Measurements from ENCODE around the gene BABAM1. TPM values are rescaled to one million over a fixed set of nuclear protein-coding genes. Genes with fewer than 3 reads are reported as not detected.

Gene BABAM1
- total and polyA plus RNA-seq, 9 of the 15 experiments (the other 6 are each of a cell fraction or from before 2014, with no cell fraction given) = 14.7 to 160 (median 113) TPM

DNA sequence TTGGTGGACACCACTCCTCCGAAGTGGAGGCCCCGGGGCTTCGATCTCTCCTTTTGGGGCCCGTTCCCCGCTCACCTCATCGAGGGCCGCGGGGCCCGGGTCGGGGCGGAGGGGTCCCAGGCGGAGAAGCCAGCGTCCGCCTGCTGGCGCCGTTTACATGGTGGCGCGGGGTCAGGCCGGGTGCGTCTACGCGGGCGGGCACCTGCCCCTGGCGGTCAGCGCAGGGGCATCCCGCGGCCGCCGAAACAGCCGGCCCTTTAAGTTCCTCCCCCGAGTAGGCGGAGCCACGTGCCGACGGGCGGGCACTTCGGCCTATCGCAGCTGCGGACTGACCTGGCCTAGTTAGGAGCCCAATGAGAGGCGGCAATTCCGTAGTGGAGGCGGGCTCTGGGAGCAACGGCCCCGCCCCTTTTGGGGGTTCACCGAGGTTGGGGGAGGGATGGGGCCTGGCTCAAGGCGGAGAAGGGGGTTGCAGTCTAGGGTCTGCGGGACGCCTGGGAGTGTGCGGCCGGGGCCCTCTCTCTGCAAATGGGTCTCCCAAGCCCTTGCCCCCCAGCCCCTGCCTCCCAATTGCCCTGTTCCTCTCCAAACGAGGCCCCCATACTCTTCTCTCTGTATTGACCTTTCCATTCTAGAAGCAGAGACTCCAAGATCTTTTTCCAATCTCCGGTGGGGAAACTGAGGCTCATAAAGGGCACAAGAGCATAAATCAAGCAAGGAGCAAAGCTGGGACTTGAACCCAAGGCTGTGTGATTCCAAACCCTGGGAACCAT, 36.1 kb downstream of the BABAM1 start, which contains the start of gene ABHD8 (continued):
- TF ChIP-seq, protein P1, sequence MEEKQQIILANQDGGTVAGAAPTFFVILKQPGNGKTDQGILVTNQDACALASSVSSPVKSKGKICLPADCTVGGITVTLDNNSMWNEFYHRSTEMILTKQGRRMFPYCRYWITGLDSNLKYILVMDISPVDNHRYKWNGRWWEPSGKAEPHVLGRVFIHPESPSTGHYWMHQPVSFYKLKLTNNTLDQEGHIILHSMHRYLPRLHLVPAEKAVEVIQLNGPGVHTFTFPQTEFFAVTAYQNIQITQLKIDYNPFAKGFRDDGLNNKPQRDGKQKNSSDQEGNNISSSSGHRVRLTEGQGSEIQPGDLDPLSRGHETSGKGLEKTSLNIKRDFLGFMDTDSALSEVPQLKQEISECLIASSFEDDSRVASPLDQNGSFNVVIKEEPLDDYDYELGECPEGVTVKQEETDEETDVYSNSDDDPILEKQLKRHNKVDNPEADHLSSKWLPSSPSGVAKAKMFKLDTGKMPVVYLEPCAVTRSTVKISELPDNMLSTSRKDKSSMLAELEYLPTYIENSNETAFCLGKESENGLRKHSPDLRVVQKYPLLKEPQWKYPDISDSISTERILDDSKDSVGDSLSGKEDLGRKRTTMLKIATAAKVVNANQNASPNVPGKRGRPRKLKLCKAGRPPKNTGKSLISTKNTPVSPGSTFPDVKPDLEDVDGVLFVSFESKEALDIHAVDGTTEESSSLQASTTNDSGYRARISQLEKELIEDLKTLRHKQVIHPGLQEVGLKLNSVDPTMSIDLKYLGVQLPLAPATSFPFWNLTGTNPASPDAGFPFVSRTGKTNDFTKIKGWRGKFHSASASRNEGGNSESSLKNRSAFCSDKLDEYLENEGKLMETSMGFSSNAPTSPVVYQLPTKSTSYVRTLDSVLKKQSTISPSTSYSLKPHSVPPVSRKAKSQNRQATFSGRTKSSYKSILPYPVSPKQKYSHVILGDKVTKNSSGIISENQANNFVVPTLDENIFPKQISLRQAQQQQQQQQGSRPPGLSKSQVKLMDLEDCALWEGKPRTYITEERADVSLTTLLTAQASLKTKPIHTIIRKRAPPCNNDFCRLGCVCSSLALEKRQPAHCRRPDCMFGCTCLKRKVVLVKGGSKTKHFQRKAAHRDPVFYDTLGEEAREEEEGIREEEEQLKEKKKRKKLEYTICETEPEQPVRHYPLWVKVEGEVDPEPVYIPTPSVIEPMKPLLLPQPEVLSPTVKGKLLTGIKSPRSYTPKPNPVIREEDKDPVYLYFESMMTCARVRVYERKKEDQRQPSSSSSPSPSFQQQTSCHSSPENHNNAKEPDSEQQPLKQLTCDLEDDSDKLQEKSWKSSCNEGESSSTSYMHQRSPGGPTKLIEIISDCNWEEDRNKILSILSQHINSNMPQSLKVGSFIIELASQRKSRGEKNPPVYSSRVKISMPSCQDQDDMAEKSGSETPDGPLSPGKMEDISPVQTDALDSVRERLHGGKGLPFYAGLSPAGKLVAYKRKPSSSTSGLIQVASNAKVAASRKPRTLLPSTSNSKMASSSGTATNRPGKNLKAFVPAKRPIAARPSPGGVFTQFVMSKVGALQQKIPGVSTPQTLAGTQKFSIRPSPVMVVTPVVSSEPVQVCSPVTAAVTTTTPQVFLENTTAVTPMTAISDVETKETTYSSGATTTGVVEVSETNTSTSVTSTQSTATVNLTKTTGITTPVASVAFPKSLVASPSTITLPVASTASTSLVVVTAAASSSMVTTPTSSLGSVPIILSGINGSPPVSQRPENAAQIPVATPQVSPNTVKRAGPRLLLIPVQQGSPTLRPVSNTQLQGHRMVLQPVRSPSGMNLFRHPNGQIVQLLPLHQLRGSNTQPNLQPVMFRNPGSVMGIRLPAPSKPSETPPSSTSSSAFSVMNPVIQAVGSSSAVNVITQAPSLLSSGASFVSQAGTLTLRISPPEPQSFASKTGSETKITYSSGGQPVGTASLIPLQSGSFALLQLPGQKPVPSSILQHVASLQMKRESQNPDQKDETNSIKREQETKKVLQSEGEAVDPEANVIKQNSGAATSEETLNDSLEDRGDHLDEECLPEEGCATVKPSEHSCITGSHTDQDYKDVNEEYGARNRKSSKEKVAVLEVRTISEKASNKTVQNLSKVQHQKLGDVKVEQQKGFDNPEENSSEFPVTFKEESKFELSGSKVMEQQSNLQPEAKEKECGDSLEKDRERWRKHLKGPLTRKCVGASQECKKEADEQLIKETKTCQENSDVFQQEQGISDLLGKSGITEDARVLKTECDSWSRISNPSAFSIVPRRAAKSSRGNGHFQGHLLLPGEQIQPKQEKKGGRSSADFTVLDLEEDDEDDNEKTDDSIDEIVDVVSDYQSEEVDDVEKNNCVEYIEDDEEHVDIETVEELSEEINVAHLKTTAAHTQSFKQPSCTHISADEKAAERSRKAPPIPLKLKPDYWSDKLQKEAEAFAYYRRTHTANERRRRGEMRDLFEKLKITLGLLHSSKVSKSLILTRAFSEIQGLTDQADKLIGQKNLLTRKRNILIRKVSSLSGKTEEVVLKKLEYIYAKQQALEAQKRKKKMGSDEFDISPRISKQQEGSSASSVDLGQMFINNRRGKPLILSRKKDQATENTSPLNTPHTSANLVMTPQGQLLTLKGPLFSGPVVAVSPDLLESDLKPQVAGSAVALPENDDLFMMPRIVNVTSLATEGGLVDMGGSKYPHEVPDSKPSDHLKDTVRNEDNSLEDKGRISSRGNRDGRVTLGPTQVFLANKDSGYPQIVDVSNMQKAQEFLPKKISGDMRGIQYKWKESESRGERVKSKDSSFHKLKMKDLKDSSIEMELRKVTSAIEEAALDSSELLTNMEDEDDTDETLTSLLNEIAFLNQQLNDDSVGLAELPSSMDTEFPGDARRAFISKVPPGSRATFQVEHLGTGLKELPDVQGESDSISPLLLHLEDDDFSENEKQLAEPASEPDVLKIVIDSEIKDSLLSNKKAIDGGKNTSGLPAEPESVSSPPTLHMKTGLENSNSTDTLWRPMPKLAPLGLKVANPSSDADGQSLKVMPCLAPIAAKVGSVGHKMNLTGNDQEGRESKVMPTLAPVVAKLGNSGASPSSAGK (IDR thresholded peaks at IDR 0.05) = peak; percentile 40; the same call in 1 of the 2 replicates
- TF ChIP-seq ZBTB11 (CRISPR knock-in tag; IDR thresholded peaks at IDR 0.05) (no peak), ELF1 (tag; IDR thresholded peaks at IDR 0.05) (no peak), MXI1 (IDR thresholded peaks at IDR 0.05; ENCODE audit: low read depth, low read length) (peak; percentile 27; the same call in 1 of the 2 replicates), RAD51 (IDR thresholded peaks at IDR 0.05; ENCODE audit: borderline replicate concordance, low read depth) (peak; percentile 52; the same call in 1 of the 2 replicates), NEUROD1 (IDR thresholded peaks at IDR 0.05; ENCODE audit: borderline replicate concordance, low read depth, low read length, partially characterized antibody) (peak; percentile 98), HLTF (IDR thresholded peaks at IDR 0.05) (no peak), TCF3 (CRISPR knock-in tag; IDR thresholded peaks at IDR 0.05) (no peak), SUPT5H (IDR thresholded peaks at IDR 0.05) (0 out of 2 replicates have a peak, but pooled peaks have one; percentile 48), FOSL1 (tag; conservative IDR thresholded peaks at IDR 0.05) (no peak)
- TF ChIP-seq, protein P2, sequence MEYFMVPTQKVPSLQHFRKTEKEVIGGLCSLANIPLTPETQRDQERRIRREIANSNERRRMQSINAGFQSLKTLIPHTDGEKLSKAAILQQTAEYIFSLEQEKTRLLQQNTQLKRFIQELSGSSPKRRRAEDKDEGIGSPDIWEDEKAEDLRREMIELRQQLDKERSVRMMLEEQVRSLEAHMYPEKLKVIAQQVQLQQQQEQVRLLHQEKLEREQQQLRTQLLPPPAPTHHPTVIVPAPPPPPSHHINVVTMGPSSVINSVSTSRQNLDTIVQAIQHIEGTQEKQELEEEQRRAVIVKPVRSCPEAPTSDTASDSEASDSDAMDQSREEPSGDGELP (CRISPR knock-in tag; IDR thresholded peaks at IDR 0.05; ENCODE audit: borderline replicate concordance) = peak; percentile 90

All from K562 (cell line).